GM23338 (cell line): ENCODE data around the gene CHIC2. TPM values are rescaled to one million over a fixed set of nuclear protein-coding genes. Genes with fewer than 3 reads are reported as not detected.

Source experiments
- ATAC-seq: fragments of 200-7000 bp; cut with Tn5 transposase; 3 replicates; pipeline ENCODE4 v1.9.1; 2020
- DNase-seq: peaks from one replicate; pipeline ENCODE4 v3.0.0-alpha.2; 2015; ENCODE audit warnings: low spot score
- H2AFZ ChIP-seq: fragments of 200-600 bp; sonication (generic); 2 replicates; pipeline ENCODE4 v1.8.0; 2016; ENCODE audit warnings: antibody characterized with exemption, mild to moderate bottlenecking, moderate library complexity
- H3F3A ChIP-seq: fragments of 200-600 bp; sonication (generic); replicated peaks from 2 replicates; pipeline ENCODE4 v1.8.0; 2017; ENCODE audit warnings: antibody characterized with exemption, mixed run types, low read depth
- H3K27ac ChIP-seq: fragments of 200-600 bp; sonication (generic); 2 replicates; pipeline ENCODE4 v1.6.1; 2016; ENCODE audit warnings: low read depth
- H3K27me3 ChIP-seq: fragments of 200-600 bp; sonication (generic); 2 replicates; pipeline ENCODE4 v1.8.0; 2016; ENCODE audit warnings: mild to moderate bottlenecking, mixed run types, moderate library complexity; ENCODE audit not compliant: insufficient read depth
- H3K36me3 ChIP-seq: fragments of 200-600 bp; sonication (generic); 2 replicates; pipeline ENCODE4 v1.8.0; 2016; ENCODE audit warnings: mild to moderate bottlenecking; ENCODE audit not compliant: insufficient read depth
- H3K4me1 ChIP-seq: fragments of 200-600 bp; sonication (generic); 2 replicates; pipeline ENCODE4 v1.8.0; 2016; ENCODE audit warnings: mild to moderate bottlenecking, moderate library complexity; ENCODE audit not compliant: insufficient read depth
- H3K4me2 ChIP-seq: fragments of 200-600 bp; sonication (generic); 2 replicates; pipeline ENCODE4 v1.7.1; 2017; ENCODE audit warnings: mixed run types
- H3K4me3 ChIP-seq: fragments of 200-600 bp; sonication (generic); 2 replicates; pipeline ENCODE4 v1.6.1; 2016; ENCODE audit warnings: mixed run types
- H3K79me2 ChIP-seq: fragments of 200-600 bp; sonication (generic); replicated peaks from 2 replicates; pipeline ENCODE4 v1.8.0; 2017; ENCODE audit warnings: mild to moderate bottlenecking; ENCODE audit not compliant: insufficient read depth
- H3K9me2 ChIP-seq: fragments of 200-600 bp; sonication (generic); 2 replicates; pipeline ENCODE4 v1.8.0; 2017; ENCODE audit not compliant: insufficient read depth
- H4K20me1 ChIP-seq: fragments of 200-600 bp; sonication (generic); replicated peaks from 2 replicates; pipeline ENCODE4 v1.8.0; 2017; ENCODE audit warnings: mild to moderate bottlenecking; ENCODE audit not compliant: insufficient read depth
- H3K27ac Mint-ChIP-seq: 2 replicates; pipeline ENCODE4 v1.8.0; 2020; ENCODE audit warnings: inconsistent platforms, mild to moderate bottlenecking, moderate library complexity, mixed read lengths
- H3K27me3 Mint-ChIP-seq: 3 replicates; pipeline ENCODE4 v1.8.0; 2022; ENCODE audit warnings: low read depth, mild to moderate bottlenecking, moderate library complexity, mixed read lengths, inconsistent platforms; ENCODE audit not compliant: insufficient read depth, poor library complexity
- H3K36me3 Mint-ChIP-seq: 3 replicates; pipeline ENCODE4 v1.8.0; 2021; ENCODE audit warnings: low read depth, mild to moderate bottlenecking, inconsistent platforms, moderate library complexity, mixed read lengths
- H3K4me1 Mint-ChIP-seq: 3 replicates; pipeline ENCODE4 v1.8.0; 2020; ENCODE audit warnings: mild to moderate bottlenecking, inconsistent platforms, mixed read lengths
- H3K4me3 Mint-ChIP-seq: 3 replicates; pipeline ENCODE4 v1.8.0; 2021; ENCODE audit warnings: moderate library complexity, mild to moderate bottlenecking, inconsistent platforms, mixed read lengths
- H3K9me3 Mint-ChIP-seq: 3 replicates; pipeline ENCODE4 v1.8.0; 2020; ENCODE audit warnings: moderate library complexity, mild to moderate bottlenecking, inconsistent platforms, mixed read lengths
- CTCF ChIP-seq, 2 experiments: fragments of 200-600 bp in 1 of 2; sonication (generic) in 1 of 2; conservative IDR thresholded peaks; 2 replicates each; pipeline versions ENCODE4 v1.5.1 to v1.6.1; 2016 to 2017; ENCODE audit warnings: antibody characterized with exemption in 2 of 2, low read depth in 2 of 2, mild to moderate bottlenecking in 2 of 2, moderate library complexity in 1 of 2
- ETS1 ChIP-seq: IDR thresholded peaks from 2 replicates; pipeline ENCODE4 v1.6.1; 2016; ENCODE audit warnings: antibody characterized with exemption
- EZH2 ChIP-seq: fragments of 200-600 bp; sonication (generic); IDR thresholded peaks from one replicate; pipeline ENCODE4 v1.8.0; 2017; ENCODE audit warnings: antibody characterized with exemption, mild to moderate bottlenecking, low read depth; ENCODE audit not compliant: unreplicated experiment
- EZH2phosphoT487 ChIP-seq: fragments of 200-600 bp; sonication (generic); IDR thresholded peaks from one replicate; pipeline ENCODE4 v1.8.1; 2018; ENCODE audit warnings: antibody characterized with exemption; ENCODE audit not compliant: unreplicated experiment
- JUNB ChIP-seq: IDR thresholded peaks from one replicate; pipeline ENCODE4 v1.6.1; 2016; ENCODE audit warnings: antibody characterized with exemption; ENCODE audit not compliant: unreplicated experiment
- REST ChIP-seq: IDR thresholded peaks from one replicate; pipeline ENCODE4 v1.6.1; 2018; ENCODE audit warnings: antibody characterized with exemption; ENCODE audit not compliant: unreplicated experiment
- STAT1 ChIP-seq: IDR thresholded peaks from one replicate; pipeline ENCODE4 v1.6.1; 2016; ENCODE audit warnings: antibody characterized with exemption; ENCODE audit not compliant: unreplicated experiment
- ZNF114 ChIP-seq: fragments of 250-450 bp; sonication (Bioruptor Pico); IDR thresholded peaks from 2 replicates; pipeline ENCODE4 v1.5.0; 2020; ENCODE audit warnings: mild to moderate bottlenecking, moderate library complexity
- ZNF331 ChIP-seq: fragments of 250-450 bp; sonication (Bioruptor Pico); IDR thresholded peaks from 2 replicates; pipeline ENCODE4 v1.5.0; 2020; ENCODE audit warnings: low read depth, mild to moderate bottlenecking, moderate library complexity
- ZNF462 ChIP-seq: fragments of 250-450 bp; sonication (Bioruptor Pico); IDR thresholded peaks from 2 replicates; pipeline ENCODE4 v1.5.0; 2020; ENCODE audit warnings: mild to moderate bottlenecking, moderate library complexity
- polyA plus RNA-seq: library from polyadenylated mRNA; unstranded; fragments of >200 nt; fragmentation: Nextera tagmentation; extraction: Ambion mirVana; gene quantifications from 2 replicates; pipeline ENCODE4 v1.2.1, GENCODE V29; 2016
- total RNA-seq: library from RNA; depleted of rRNA; stranded (reverse); fragments of >200 nt; shearing (Covaris generic); gene quantifications from 2 replicates; pipeline ENCODE4 v1.2.3, GENCODE V29; 2014

The CHIC2 gene
- total and polyA plus RNA-seq, 2 experiments from 2014 or later, result 17.2 to 18.3 TPM

- TF ChIP-seq ZNF462 (CRISPR knock-in tag) (no peak), CTCF (conservative IDR thresholded peaks at IDR 0.05; ENCODE audit: low read depth in 2 of 2) (no peak), EZH2phosphoT487 (no peak), EZH2 (no peak), ETS1 (no peak), STAT1 (no peak)
These were observed 2.8 kb upstream of the CHIC2 start (continued) for GRCh38 chr4:54067166-54067565.

GRCh38 chr4:54066718-54067129 is 2.3 kb upstream of the CHIC2 start:
- H4K20me1 ChIP-seq, result no peaks in the 10 kb centered on the region; the same call in 1 of the 2 replicates
- Mint-ChIP-seq H3K27me3 (peaks cover 2% of the 10 kb centered on the region), H3K9me3 (no peaks in the 10 kb centered on the region), H3K4me3 (no peak overlapping the region), H3K4me1 (peaks cover 19% of the 10 kb centered on the region), H3K27ac (no peak overlapping the region), H3K36me3 (no peaks in the 10 kb centered on the region; the same call in 2 of the 3 replicates)
- H3F3A ChIP-seq, result no peaks in the 10 kb centered on the region
- peaks cover 20% of the 10 kb centered on the region for H3K4me1 ChIP-seq
- H3K4me3 ChIP-seq, result no peak overlapping the region
- H3K27ac ChIP-seq, result no peak overlapping the region
- ATAC-seq (no peak), DNase-seq (no peak)
- peaks cover 21% of the 10 kb centered on the region for H3K79me2 ChIP-seq
- H3K27me3 ChIP-seq, result peaks cover 14% of the 10 kb centered on the region
- no peaks in the 10 kb centered on the region for H3K36me3 ChIP-seq
- H3K4me2 ChIP-seq, result no peak overlapping the region
- H3K9me2 ChIP-seq, result no peaks in the 10 kb centered on the region
- H2AFZ ChIP-seq, result no peak overlapping the region
- TF ChIP-seq ZNF114 (CRISPR knock-in tag) (no peak), STAT1 (no peak), REST (no peak), EZH2phosphoT487 (no peak), EZH2 (no peak), ZNF331 (CRISPR knock-in tag) (no peak), JUNB (no peak)
